Stimulated activated naive B cell treated with anti-CD40 and anti-IgM and Interleukin-4, amounts not matched to agents 10 μg/mL and 1 μg/mL and 100 μg/mL, for 72 hours (primary cell): ENCODE measurements around the gene ADORA3.

Experiments
- ATAC-seq, 2 donors: fragments of 150-1000 bp; cut with Tn5 transposase; replicated peaks; 2 replicates each; pipeline ENCODE4 v1.10.0; 2021; ENCODE audit warnings: moderate library complexity in 1 of 2
- DNase-seq: peaks from one replicate; pipeline ENCODE4 v3.0.0; 2021
- H3K27ac Mint-ChIP-seq: one replicate; pipeline ENCODE4 v1.8.0; 2022; ENCODE audit warnings: mild to moderate bottlenecking, mixed read lengths
- H3K27me3 Mint-ChIP-seq, 2 donors: one replicate each; pipeline ENCODE4 v1.8.0; 2022; ENCODE audit warnings: mixed read lengths in 2 of 2
- H3K36me3 Mint-ChIP-seq, 2 donors: one replicate each; pipeline ENCODE4 v1.8.0; 2022; ENCODE audit warnings: mixed read lengths in 2 of 2, mild to moderate bottlenecking in 1 of 2
- H3K4me1 Mint-ChIP-seq, 2 donors: one replicate each; pipeline ENCODE4 v1.8.0; 2022; ENCODE audit warnings: mixed read lengths in 2 of 2, mild to moderate bottlenecking in 1 of 2
- H3K4me3 Mint-ChIP-seq, 2 donors: one replicate each; pipeline ENCODE4 v1.8.0; 2022; ENCODE audit warnings: mild to moderate bottlenecking in 2 of 2, mixed read lengths in 2 of 2, moderate library complexity in 1 of 2
- H3K9me3 Mint-ChIP-seq, 2 donors: one replicate each; pipeline ENCODE4 v1.8.0; 2022; ENCODE audit warnings: mixed read lengths in 2 of 2, mild to moderate bottlenecking in 1 of 2

ADORA3 gene

GRCh38 chr1:111475701-111476100 is 27.7 kb downstream of the ADORA3 start:
- no peak for DNase-seq
- peak overlapping the region; percentile 73 for H3K27ac Mint-ChIP-seq
- peak; percentile 35 to 44 for ATAC-seq
- no peaks in the 10 kb centered on the region for H3K27me3 Mint-ChIP-seq
- H3K9me3 Mint-ChIP-seq = no peaks in the 10 kb centered on the region
- H3K36me3 Mint-ChIP-seq = peaks cover 17 to 20% of the 10 kb centered on the region in 2 donors
- H3K4me3 Mint-ChIP-seq = peak overlapping the region; percentile 56 to 59
- H3K4me1 Mint-ChIP-seq = peaks cover 38 to 43% of the 10 kb centered on the region in 2 donors

DNA sequence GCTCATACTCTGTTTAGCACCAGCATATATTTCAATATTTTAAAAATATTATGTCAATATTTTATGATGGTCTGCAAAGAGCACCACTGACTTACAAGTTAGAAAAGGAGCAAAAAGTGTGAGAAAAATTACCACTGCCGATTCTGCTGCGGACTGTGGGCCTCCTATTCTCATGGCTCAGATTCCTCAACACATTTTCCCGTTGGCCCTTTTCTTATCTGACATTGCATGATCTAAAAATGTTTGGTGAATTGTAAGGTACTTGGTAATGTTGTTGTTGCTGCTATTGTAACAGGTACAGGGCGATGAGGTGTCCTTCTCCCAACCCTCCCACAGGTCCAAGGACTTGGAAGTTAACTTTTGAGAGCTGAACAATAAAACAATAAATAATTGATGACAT is 28.9 kb downstream of the ADORA3 start:
- Mint-ChIP-seq H3K4me1 (peaks cover 34 to 36% of the 10 kb centered on the region in 2 donors), H3K4me3 (peak overlapping the region; percentile 85 to 86), H3K27me3 (no peaks in the 10 kb centered on the region), H3K9me3 (no peaks in the 10 kb centered on the region), H3K36me3 (peaks cover 17 to 20% of the 10 kb centered on the region in 2 donors), H3K27ac (peak overlapping the region; percentile 96)
- ATAC-seq = no peak
- no peak for DNase-seq

DNA sequence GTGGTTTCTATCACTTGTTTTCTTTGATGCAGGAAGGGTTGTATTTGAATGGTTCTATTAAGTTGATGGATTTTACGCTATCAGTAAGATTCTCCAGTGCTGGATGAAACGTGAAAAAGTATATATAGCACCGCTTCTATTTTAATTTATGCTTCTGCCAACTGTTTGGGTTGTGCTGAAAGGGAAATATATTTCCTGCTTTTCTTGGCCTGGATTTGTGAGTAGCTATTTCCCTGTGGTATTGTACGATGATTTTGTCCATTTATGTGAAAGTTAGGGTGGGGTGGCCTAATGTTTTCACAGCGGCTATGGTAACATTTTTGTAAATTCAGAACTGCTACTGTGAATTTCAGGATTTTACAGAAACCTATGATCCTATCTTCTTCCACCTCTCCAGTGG is 29.3 kb downstream of the ADORA3 start:
- no peaks in the 10 kb centered on the region for H3K9me3 Mint-ChIP-seq
- ATAC-seq = no peak
- H3K27ac Mint-ChIP-seq = peak overlapping the region; percentile 96
- no peaks in the 10 kb centered on the region for H3K27me3 Mint-ChIP-seq
- no peak for DNase-seq
- peak overlapping the region; percentile 85 to 86 for H3K4me3 Mint-ChIP-seq
- H3K36me3 Mint-ChIP-seq = peaks cover 17 to 20% of the 10 kb centered on the region in 2 donors
- H3K4me1 Mint-ChIP-seq = peaks cover 34 to 36% of the 10 kb centered on the region in 2 donors

- Mint-ChIP-seq H3K36me3 (peaks cover 8 to 10% of the 10 kb centered on the region in 2 donors), H3K27ac (no peak overlapping the region), H3K27me3 (no peaks in the 10 kb centered on the region), H3K4me3 (no peak overlapping the region), H3K9me3 (no peaks in the 10 kb centered on the region), H3K4me1 (peaks cover 16% of the 10 kb centered on the region in 2 donors)
- peak; percentile 22 to 28 for ATAC-seq
- no peak for DNase-seq
Observed at GRCh38 chr1:111471538-111471937, 31.9 kb downstream of the ADORA3 start.

DNA sequence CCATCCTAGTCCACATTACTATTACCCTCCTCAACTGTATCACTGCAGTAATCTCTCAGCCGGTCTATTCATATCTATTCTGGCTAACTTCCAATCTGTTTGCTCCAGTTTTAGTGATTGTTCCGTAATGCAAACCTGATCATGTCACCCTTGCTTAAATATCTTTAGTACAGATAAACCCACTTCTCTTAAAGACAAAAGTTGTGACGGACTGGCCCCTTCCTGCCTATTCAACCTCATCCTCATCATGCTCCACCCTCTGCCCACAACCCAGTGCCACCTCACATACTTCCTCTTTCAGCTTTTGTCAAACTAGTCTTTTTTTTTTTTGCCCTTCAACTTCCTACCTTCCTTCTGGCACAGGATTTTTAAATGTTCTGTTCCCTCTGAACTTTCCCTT is 32.4 kb downstream of the ADORA3 start:
- H3K4me1 Mint-ChIP-seq = peaks cover 10 to 14% of the 10 kb centered on the region in 2 donors
- H3K9me3 Mint-ChIP-seq = no peaks in the 10 kb centered on the region
- H3K27ac Mint-ChIP-seq = no peak overlapping the region
- no peaks in the 10 kb centered on the region for H3K27me3 Mint-ChIP-seq
- peaks cover 8 to 10% of the 10 kb centered on the region in 2 donors for H3K36me3 Mint-ChIP-seq
- ATAC-seq (peak; percentile 91 to 94), DNase-seq (peak; percentile 75)
- H3K4me3 Mint-ChIP-seq = no peak overlapping the region

DNA sequence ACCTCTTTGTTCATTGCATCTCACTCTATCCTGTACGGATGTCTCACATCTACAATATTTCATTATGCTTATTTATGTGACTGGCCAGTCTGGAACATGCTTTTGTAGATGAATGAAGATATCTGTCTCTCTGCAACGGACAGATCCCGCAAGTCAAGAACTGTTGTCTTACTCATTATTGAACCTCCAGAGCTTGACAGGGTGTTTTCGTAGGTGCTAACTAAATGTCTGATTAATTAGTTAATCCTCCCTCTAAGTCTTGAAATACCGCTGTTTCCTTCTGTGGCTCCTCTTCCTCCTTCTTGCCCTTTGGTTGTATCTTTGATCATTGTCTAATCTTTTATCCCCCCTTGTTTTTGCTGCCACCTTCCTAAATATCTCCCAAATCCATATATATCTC is 32.8 kb downstream of the ADORA3 start:
- Mint-ChIP-seq H3K9me3 (no peaks in the 10 kb centered on the region), H3K27me3 (no peaks in the 10 kb centered on the region), H3K36me3 (peaks cover 8 to 10% of the 10 kb centered on the region in 2 donors), H3K4me1 (peaks cover 6 to 10% of the 10 kb centered on the region in 2 donors), H3K27ac (no peak overlapping the region), H3K4me3 (no peak overlapping the region)
- ATAC-seq (peak in 1 of 2 donors; percentile 1), DNase-seq (no peak)

DNA sequence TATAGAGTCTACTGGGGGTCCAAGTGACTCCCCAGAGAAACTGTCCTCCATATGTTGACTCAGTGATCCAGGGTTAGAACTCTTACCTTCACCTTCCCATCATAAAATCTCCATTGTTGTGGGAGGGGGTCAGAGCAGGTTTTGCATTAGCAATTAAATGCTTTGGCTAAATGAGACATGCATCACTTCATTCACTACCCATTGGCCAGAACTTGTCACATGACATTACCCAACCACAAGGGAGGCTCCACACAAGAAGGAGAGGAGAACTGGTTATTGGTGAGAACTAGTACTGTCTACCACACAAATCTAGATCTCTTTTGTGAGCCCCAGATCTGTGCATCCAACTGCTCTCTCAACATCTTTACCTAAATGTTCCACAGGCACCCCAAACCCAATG is 33.9 kb downstream of the ADORA3 start:
- H3K9me3 Mint-ChIP-seq = no peaks in the 10 kb centered on the region
- no peaks in the 10 kb centered on the region for H3K27me3 Mint-ChIP-seq
- H3K4me1 Mint-ChIP-seq = peaks cover 0 to 7% of the 10 kb centered on the region in 2 donors
- no peak overlapping the region for H3K27ac Mint-ChIP-seq
- H3K36me3 Mint-ChIP-seq = peaks cover 14 to 17% of the 10 kb centered on the region in 2 donors
- no peak for DNase-seq
- ATAC-seq = no peak
- no peak overlapping the region for H3K4me3 Mint-ChIP-seq

DNA sequence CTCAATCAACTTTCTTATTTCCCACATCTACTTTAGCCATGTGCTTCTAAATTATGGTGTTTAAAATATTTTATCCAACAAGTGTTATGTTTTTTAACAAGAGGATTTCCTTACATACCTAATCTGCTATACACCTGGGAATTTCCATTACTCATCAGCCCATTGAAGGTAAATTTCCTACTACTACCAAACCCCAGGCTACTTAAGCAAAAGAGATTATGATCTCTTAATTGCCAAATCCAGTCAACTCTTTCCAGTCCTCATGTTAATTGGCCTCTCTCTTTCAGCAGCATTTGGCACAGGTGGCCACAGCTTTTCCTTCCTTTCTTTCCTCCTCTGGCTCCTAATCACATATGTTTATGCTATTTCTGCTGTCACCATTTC is 34.7 kb downstream of the ADORA3 start:
- Mint-ChIP-seq H3K36me3 (peaks cover 19 to 25% of the 10 kb centered on the region in 2 donors), H3K27ac (no peak overlapping the region), H3K9me3 (no peaks in the 10 kb centered on the region), H3K27me3 (no peaks in the 10 kb centered on the region), H3K4me1 (peaks cover 6 to 7% of the 10 kb centered on the region in 2 donors), H3K4me3 (no peak overlapping the region)
- no peak for ATAC-seq
- no peak for DNase-seq

- peaks cover 24 to 31% of the 10 kb centered on the region in 2 donors for H3K36me3 Mint-ChIP-seq
- no peak for DNase-seq
Observed at GRCh38 chr1:111467865-111468716, 35.3 kb downstream of the ADORA3 start.

GRCh38 chr1:111466480-111466879 is 37.0 kb downstream of the ADORA3 start:
- ATAC-seq = no peak
- DNase-seq = no peak
- H3K4me3 Mint-ChIP-seq = no peak overlapping the region
- peaks cover 31 to 37% of the 10 kb centered on the region in 2 donors for H3K36me3 Mint-ChIP-seq
- H3K9me3 Mint-ChIP-seq = peaks cover 0 to 4% of the 10 kb centered on the region in 2 donors
- H3K4me1 Mint-ChIP-seq = peaks cover 5 to 12% of the 10 kb centered on the region in 2 donors
- no peak overlapping the region for H3K27ac Mint-ChIP-seq
- H3K27me3 Mint-ChIP-seq = no peaks in the 10 kb centered on the region

More at GRCh38 chr1:111467865-111468716, 35.3 kb downstream of the ADORA3 start:
- no peak overlapping the region for H3K4me3 Mint-ChIP-seq
- H3K27me3 Mint-ChIP-seq = no peaks in the 10 kb centered on the region
- H3K4me1 Mint-ChIP-seq = peaks cover 10 to 12% of the 10 kb centered on the region in 2 donors
- H3K27ac Mint-ChIP-seq = no peak overlapping the region
- ATAC-seq = no peak
- peaks cover 0 to 4% of the 10 kb centered on the region in 2 donors for H3K9me3 Mint-ChIP-seq

DNA sequence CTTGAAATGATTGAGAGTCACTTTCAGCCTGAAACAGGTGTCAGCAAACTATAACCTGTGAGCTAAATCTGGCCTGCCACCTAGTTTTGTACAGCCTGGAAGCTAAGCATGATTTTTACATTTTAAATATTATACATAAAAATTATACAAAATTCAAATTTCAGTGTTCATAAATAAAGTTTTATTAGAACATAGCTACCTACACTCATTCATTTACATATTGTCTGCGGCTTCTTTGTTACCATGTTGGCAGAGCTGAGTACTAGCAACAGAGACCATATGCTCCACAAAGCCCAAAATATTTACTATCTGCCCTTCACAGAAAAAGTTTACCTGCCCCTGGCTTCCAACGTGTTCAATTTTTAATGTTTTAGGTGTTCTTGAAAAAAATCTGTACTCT is 37.7 kb downstream of the ADORA3 start:
- Mint-ChIP-seq H3K9me3 (peaks cover 0 to 4% of the 10 kb centered on the region in 2 donors), H3K27me3 (no peaks in the 10 kb centered on the region), H3K36me3 (peaks cover 32 to 39% of the 10 kb centered on the region in 2 donors), H3K4me3 (no peak overlapping the region), H3K4me1 (peaks cover 5 to 12% of the 10 kb centered on the region in 2 donors), H3K27ac (no peak overlapping the region)
- no peak for ATAC-seq
- DNase-seq = no peak

DNA sequence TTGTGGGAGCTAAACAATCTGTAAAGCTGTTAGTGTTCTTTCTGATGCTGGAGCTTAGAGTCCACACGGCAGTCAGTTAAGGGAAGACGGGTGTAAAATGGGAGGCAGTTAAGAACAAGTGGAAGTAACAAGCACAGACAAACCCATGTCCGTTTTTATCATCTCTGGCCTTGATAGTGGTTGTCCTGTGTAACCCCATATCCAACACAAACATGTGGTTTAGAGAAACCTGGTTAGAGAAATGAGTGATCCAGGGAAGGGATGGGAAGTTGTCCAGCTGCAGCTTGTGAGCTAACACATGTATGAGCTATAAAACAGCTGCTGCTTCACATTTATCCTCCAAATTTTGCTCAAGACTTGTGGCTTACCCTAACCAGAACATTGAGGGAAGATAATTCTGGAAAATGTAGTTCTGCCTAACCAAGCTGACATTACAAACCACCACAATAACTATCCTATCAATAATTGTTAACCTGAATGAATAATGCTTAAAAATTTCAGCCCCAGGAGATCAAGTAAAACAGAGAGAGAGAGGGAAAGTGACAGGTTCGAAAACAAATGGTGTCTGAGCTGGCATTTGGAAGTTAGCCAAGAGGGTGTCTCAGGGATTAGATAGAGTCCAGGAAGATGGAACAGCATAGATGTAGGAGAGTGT is 40.3 kb downstream of the ADORA3 start:
- peaks cover 0 to 4% of the 10 kb centered on the region in 2 donors for H3K9me3 Mint-ChIP-seq
- peaks cover 34 to 50% of the 10 kb centered on the region in 2 donors for H3K36me3 Mint-ChIP-seq
- no peak for DNase-seq
- no peaks in the 10 kb centered on the region for H3K27me3 Mint-ChIP-seq
- H3K4me1 Mint-ChIP-seq = peaks cover 5 to 12% of the 10 kb centered on the region in 2 donors
- H3K4me3 Mint-ChIP-seq = no peak overlapping the region
- H3K27ac Mint-ChIP-seq = peak overlapping the region; percentile 11
- ATAC-seq = no peak

DNA sequence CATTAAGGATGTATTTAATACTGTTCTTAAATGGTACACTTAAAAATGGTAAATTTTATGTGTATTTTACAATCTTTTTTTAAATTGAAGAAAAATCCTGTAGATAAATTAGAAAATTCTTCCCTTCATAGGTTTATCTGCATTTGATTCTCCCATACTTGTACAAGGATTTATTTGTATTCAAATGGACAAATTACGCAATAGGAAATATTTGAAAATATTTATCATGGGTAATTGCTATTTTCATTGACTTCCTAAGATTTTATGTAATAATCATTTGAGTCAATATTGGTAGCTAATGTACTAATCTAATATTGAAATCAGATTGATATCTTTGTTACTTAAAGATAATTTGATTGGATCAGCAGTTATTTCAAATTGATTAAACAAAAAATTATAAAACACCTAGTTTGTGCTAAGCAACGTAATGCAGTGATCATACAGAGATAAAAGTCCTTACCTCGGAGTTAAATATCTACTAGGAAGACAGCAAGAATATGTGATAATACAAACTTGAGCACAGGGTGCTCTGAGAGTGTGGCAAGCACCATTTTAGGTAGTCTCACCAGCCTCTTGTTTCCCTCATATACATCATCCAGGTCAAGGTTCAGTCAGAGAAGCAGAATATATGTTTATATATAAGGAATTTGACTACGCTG is 40.9 kb downstream of the ADORA3 start:
- H3K4me3 Mint-ChIP-seq = no peak overlapping the region
- H3K27ac Mint-ChIP-seq = no peak overlapping the region
- H3K36me3 Mint-ChIP-seq = peaks cover 34 to 52% of the 10 kb centered on the region in 2 donors
- no peaks in the 10 kb centered on the region for H3K27me3 Mint-ChIP-seq
- H3K4me1 Mint-ChIP-seq = peaks cover 5 to 12% of the 10 kb centered on the region in 2 donors
- no peak for ATAC-seq
- no peak for DNase-seq
- peaks cover 0 to 4% of the 10 kb centered on the region in 2 donors for H3K9me3 Mint-ChIP-seq

DNA sequence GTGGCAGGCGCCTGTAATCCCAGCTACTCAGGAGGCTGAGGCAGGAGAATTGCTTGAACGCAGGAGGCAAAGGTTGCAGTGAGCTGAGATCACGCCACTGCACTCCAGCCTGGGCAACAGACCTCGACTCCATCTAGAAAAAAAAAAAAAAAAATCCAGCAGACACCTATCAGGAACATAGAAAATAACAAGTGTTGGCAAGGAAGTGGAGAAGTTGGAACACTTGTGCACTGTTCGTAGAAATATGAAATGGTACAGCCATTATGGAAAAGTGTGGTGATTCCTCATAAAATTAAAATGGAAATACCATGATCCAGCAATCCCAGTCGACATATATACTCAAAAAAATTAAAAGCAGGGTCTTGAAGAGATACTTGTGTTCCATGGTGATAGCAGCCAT is 41.7 kb downstream of the ADORA3 start:
- peaks cover 0 to 4% of the 10 kb centered on the region in 2 donors for H3K9me3 Mint-ChIP-seq
- no peak for ATAC-seq
- no peaks in the 10 kb centered on the region for H3K27me3 Mint-ChIP-seq

More for the DNA sequence above, 41.7 kb downstream of the ADORA3 start:
- Mint-ChIP-seq H3K4me3 (no peak overlapping the region), H3K27ac (no peak overlapping the region), H3K4me1 (peaks cover 7 to 12% of the 10 kb centered on the region in 2 donors), H3K36me3 (peaks cover 35 to 54% of the 10 kb centered on the region in 2 donors)
- DNase-seq = no peak
